Retinal pigment epithelial cell (primary cell): ENCODE measurements around the gene PDE11A.

Experiments used
- DNase-seq: peaks from one replicate; pipeline ENCODE4 v3.0.0-alpha.2; 2010; ENCODE audit warnings: low read depth
- H3K4me3 ChIP-seq: 2 replicates; pipeline ENCODE4 v1.5.1; 2011; ENCODE audit warnings: mild to moderate bottlenecking, low read length, control low read depth, moderate library complexity
- TF ChIP-seq, protein P1 (sequence below): conservative IDR thresholded peaks from 2 replicates; pipeline ENCODE4 v1.5.1; 2011; ENCODE audit warnings: low read depth, low read length, control low read depth, inconsistent platforms

Gene PDE11A

DNA sequence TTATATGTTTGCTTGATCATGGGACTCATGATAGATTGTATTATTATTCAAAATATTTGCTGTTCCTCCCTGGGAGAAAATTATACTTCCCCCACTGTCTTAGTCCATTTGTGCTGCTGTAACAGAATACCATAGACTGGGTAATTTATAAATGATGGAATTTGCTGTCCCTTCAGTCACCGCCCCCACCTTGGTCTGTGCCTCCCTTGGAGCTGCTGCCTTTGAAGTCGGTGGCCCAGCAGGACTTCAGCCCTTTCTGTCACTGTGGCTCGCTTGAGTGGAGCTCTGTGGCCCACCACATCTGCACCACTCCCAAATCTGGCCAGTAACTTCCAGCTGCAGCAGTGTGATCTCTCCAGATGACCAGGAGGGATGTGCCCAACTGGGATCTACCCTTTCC is 479.2 kb downstream of the PDE11A start:
- H3K4me3 ChIP-seq: no peak overlapping the region
- TF ChIP-seq, protein P1, sequence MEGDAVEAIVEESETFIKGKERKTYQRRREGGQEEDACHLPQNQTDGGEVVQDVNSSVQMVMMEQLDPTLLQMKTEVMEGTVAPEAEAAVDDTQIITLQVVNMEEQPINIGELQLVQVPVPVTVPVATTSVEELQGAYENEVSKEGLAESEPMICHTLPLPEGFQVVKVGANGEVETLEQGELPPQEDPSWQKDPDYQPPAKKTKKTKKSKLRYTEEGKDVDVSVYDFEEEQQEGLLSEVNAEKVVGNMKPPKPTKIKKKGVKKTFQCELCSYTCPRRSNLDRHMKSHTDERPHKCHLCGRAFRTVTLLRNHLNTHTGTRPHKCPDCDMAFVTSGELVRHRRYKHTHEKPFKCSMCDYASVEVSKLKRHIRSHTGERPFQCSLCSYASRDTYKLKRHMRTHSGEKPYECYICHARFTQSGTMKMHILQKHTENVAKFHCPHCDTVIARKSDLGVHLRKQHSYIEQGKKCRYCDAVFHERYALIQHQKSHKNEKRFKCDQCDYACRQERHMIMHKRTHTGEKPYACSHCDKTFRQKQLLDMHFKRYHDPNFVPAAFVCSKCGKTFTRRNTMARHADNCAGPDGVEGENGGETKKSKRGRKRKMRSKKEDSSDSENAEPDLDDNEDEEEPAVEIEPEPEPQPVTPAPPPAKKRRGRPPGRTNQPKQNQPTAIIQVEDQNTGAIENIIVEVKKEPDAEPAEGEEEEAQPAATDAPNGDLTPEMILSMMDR: no peak
- no peak for DNase-seq

DNA sequence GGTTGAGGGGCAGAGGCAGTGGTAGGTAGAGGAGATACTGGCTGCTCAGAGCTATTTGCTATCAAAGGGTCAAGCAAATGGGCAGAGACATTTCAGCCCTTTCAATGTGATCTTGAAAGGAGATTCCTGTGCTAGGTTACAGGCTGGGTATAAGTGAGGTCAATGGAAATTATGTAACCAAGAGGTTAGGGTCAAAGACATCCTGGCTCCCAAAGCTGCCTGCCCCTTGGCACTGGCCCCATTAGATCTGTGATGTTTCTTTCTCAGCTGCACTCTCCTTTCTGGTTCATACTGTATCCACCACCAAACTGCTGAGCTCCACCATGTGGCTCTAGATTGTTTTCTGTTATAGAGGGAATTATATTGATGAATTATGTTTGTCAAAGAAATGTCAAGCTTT is 479.6 kb downstream of the PDE11A start:
- DNase-seq: no peak
- no peak overlapping the region for H3K4me3 ChIP-seq
- TF ChIP-seq, protein P1: no peak

DNA sequence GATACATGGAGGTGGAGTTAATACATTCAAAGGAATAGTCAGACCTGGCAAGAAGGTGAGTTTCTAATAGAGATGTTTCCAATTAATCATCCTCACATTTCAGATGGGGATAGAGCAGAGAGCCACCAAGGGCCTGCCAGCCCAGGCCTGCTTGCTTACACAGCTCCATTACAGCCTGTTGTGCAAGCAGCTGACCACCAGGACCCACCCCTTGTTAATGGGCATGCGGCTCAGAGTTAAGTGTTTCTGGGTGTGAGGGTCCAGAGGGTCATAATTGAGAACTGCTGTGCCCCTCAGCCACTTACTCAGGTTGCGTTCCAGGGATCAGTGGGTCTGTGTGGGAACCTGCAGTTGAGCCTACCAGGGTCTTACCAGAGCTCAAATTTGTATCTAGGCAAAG is 480.2 kb downstream of the PDE11A start:
- H3K4me3 ChIP-seq: no peak overlapping the region
- TF ChIP-seq, protein P1: no peak
- no peak for DNase-seq

DNA sequence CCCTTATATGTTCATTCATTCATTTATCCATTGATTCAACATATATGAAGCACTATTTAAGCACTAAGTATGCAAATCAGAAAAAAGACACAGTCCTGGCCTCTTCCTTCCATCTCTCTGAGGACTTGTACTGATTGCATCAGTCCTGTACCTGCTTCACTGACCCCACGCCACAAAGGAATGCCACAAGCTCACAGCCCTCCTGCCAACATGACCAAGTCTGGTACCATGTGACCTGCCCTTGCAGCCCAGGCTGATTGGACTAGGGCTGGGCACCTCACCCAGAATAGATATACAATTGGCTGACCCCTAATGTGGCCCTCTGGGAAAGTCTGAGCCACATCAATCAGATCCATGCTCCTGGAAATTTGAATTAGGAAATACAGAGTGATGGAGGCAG is 483.4 kb downstream of the PDE11A start:
- TF ChIP-seq, protein P1: no peak
- no peak for DNase-seq
- H3K4me3 ChIP-seq: no peak overlapping the region

DNA sequence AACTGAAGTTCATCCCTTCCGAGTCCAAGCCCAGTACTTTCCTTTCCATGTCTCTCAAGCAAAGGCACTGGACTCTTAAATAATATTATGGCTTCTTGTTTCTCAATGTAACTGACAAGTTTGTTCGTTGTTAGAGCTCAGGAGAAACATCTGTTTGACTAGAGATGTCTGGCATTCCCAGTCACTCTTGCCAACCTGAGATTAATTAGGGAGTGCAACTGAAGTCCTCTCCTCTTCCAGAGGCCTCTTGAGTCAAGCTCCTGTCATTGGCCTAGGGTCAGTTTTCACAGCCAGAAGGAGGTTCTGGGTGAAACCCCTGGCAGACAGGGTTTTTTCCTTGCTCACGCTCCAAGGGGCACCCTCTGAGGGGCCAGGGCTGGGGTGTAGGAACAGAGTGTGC is 483.9 kb downstream of the PDE11A start:
- no peak for DNase-seq
- TF ChIP-seq, protein P1: no peak
- H3K4me3 ChIP-seq: no peak overlapping the region

DNA sequence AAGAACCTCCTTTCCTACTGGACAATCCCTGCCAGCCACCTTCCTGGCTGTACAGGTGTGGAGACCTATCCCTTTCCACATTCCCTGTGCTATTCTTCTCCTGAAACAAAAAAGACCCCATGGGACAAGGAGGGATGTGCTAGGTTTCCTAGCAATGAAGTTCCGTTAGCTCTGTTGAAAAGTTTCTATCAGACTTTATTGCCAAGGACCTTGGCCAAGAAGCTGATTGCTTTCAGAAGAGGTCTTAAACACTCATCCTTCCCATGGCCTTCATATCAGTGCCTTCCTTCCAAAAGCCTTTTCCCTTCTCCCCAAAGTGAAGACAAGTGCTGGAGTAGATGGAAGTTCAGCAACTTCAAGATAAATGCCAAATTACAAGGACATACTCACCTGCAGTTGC is 485.2 kb downstream of the PDE11A start:
- TF ChIP-seq, protein P1: no peak
- no peak for DNase-seq
- H3K4me3 ChIP-seq: no peak overlapping the region

DNA sequence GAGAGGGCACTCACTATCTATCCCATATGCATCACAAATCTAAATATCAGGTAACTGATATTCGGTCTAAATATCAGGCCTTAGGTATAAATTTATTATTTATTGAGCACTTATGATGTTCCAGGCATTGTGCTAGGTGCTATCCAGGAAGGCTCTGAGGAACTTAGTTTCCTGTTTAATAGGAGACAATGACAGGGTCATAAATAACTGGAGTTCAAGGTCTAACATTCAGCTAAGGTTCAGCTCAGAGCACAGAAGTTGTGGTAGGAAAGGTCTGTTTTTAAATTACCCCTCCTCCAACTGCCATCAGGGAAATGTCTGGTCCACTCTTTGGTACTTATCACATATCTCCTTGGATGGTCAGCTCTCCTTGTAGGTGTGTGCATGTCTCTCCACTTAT is 486.4 kb downstream of the PDE11A start:
- H3K4me3 ChIP-seq: no peak overlapping the region
- no peak for DNase-seq
- TF ChIP-seq, protein P1: no peak
